Measurements from ENCODE around the gene DNAH9. TPM values are rescaled to one million over a fixed set of nuclear protein-coding genes. Genes with fewer than 3 reads are reported as not detected.

DNAH9 gene
- polyA plus RNA-seq, 2 of the 4 experiments (the other 2 are of a cell fraction): 0.03 to 0.04 TPM

- DNase-seq (ENCODE audit: low read depth in 1 of 2, low spot score in 1 of 2) (no peak), FAIRE-seq (no peak), ATAC-seq (no peak)
- POLR2A ChIA-PET: no interaction called here
- H3K4me1 ChIP-seq: no peaks in the 10 kb centered on the region
- CTCF ChIA-PET: interaction anchor here (1.2 to 1.3 kb wide), 2 partner anchors 14 to 18 kb away, joined by 3 to 4 read pairs; no protein-coding TSS in a partner anchor
- H3K9me3 ChIP-seq: no peaks in the 10 kb centered on the region
- no peak overlapping the region for H3K4me3 ChIP-seq
- 19% methylated on average over 3 of the region's 3 CpGs for WGBS (ENCODE audit: missing lambda C conversion rate)
- TF ChIP-seq JUN (IDR thresholded peaks at IDR 0.05) (no peak), SMC3 (IDR thresholded peaks at IDR 0.05) (no peak), CBX2 (IDR thresholded peaks at IDR 0.05; ENCODE audit: borderline replicate concordance, low read depth) (no peak), ZC3H11A (IDR thresholded peaks at IDR 0.05) (no peak), HOXB13 (CRISPR knock-in tag; IDR thresholded peaks at IDR 0.05; ENCODE audit: low read depth) (no peak), ZSCAN20 (CRISPR knock-in tag; IDR thresholded peaks at IDR 0.05) (no peak), EP300 (IDR thresholded peaks at IDR 0.05) (no peak), BHLHE40 (IDR thresholded peaks at IDR 0.05; ENCODE audit: low read depth, low read length) (no peak)
- TF ChIP-seq, protein P1, sequence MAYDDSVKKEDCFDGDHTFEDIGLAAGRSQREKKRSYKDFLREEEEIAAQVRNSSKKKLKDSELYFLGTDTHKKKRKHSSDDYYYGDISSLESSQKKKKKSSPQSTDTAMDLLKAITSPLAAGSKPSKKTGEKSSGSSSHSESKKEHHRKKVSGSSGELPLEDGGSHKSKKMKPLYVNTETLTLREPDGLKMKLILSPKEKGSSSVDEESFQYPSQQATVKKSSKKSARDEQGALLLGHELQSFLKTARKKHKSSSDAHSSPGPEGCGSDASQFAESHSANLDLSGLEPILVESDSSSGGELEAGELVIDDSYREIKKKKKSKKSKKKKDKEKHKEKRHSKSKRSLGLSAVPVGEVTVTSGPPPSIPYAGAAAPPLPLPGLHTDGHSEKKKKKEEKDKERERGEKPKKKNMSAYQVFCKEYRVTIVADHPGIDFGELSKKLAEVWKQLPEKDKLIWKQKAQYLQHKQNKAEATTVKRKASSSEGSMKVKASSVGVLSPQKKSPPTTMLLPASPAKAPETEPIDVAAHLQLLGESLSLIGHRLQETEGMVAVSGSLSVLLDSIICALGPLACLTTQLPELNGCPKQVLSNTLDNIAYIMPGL (CRISPR knock-in tag; IDR thresholded peaks at IDR 0.05; ENCODE audit: borderline replicate concordance): no peak
- no peak overlapping the region for H3K4me2 ChIP-seq
- no peak overlapping the region for H3K27ac ChIP-seq
Observed at GRCh38 chr17:11625878-11626277, 27.6 kb downstream of the DNAH9 start.

GRCh38 chr17:11627301-11627940, 29.2 kb downstream of the DNAH9 start:
- Histone ChIP-seq H3K4me1 (no peaks in the 10 kb centered on the region), H3K4me2 (no peak overlapping the region), H3K27ac (no peak overlapping the region), H3K4me3 (no peak overlapping the region), H3K9me3 (no peaks in the 10 kb centered on the region)
- ATAC-seq: no peak
- no peak for DNase-seq (ENCODE audit: low read depth in 1 of 2, low spot score in 1 of 2)
- TF ChIP-seq NFE2L2 (conservative IDR thresholded peaks at IDR 0.05; ENCODE audit: low read length) (no peak), FOXS1 (CRISPR knock-in tag; IDR thresholded peaks at IDR 0.05) (no peak), HOXB13 (CRISPR knock-in tag; IDR thresholded peaks at IDR 0.05; ENCODE audit: low read depth) (no peak), ZNF302 (CRISPR knock-in tag; IDR thresholded peaks at IDR 0.05) (no peak), KDM5A (IDR thresholded peaks at IDR 0.05) (no peak), MAFK (IDR thresholded peaks at IDR 0.05; ENCODE audit: partially characterized antibody) (no peak), JUNB (IDR thresholded peaks at IDR 0.05) (no peak), RFX5 (IDR thresholded peaks at IDR 0.05) (no peak)
- TF ChIP-seq, protein P2, sequence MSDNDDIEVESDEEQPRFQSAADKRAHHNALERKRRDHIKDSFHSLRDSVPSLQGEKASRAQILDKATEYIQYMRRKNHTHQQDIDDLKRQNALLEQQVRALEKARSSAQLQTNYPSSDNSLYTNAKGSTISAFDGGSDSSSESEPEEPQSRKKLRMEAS (IDR thresholded peaks at IDR 0.05): no peak
- CTCF ChIA-PET: interaction anchor here (0.6 to 2.1 kb wide), 4 partner anchors 15 to 330 kb away, joined by 3 to 6 read pairs (median 4); no protein-coding TSS in a partner anchor
- POLR2A ChIA-PET: no interaction called here
- 2% methylated on average over 7 of the region's 7 CpGs for WGBS (ENCODE audit: missing lambda C conversion rate)
- no peak for FAIRE-seq

DNA sequence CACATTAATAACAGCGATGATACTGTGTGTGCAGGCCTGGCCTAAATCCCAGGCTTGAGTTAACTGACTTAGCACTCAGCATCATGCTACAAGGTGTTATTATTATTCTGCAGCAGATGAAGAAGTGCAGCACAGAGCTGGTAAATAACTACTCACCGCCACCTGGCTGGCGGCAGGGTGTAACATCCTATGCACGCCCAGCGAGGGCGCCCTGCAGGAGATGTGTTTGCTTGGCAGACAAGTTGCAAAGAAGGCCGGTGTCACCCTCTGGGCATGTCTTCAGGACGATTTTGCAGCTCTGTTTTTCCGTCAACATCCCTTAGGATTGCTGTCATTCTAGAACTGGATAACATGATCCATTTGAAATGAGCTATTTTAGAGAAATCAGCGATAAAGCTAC, 30.1 kb downstream of the DNAH9 start:
- ChIA-PET CTCF (interaction anchor here (1.2 to 2.1 kb wide), 2 partner anchors 10 to 16 kb away, joined by 3 to 6 read pairs; no protein-coding TSS in a partner anchor), POLR2A (no interaction called here)
- WGBS (ENCODE audit: missing lambda C conversion rate): 22% methylated on average over 10 of the region's 10 CpGs
- peak in 1 of 2 experiments; percentile 51; a peak in 2 of 6 replicates for ATAC-seq
- Histone ChIP-seq H3K4me1 (no peaks in the 10 kb centered on the region), H3K27ac (no peak overlapping the region), H3K4me2 (no peak overlapping the region), H3K4me3 (no peak overlapping the region), H3K9me3 (no peaks in the 10 kb centered on the region)
- no peak for FAIRE-seq
- TF ChIP-seq MAZ (IDR thresholded peaks at IDR 0.05; ENCODE audit: borderline replicate concordance, low read depth, low read length): no peak
- TF ChIP-seq, protein P3, sequence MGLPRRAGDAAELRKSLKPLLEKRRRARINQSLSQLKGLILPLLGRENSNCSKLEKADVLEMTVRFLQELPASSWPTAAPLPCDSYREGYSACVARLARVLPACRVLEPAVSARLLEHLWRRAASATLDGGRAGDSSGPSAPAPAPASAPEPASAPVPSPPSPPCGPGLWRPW (IDR thresholded peaks at IDR 0.05): no peak
- no peak for TF ChIP-seq SMC3 (IDR thresholded peaks at IDR 0.05)
- TF ChIP-seq FOXS1 (CRISPR knock-in tag; IDR thresholded peaks at IDR 0.05): no peak
- TF ChIP-seq, protein P4, sequence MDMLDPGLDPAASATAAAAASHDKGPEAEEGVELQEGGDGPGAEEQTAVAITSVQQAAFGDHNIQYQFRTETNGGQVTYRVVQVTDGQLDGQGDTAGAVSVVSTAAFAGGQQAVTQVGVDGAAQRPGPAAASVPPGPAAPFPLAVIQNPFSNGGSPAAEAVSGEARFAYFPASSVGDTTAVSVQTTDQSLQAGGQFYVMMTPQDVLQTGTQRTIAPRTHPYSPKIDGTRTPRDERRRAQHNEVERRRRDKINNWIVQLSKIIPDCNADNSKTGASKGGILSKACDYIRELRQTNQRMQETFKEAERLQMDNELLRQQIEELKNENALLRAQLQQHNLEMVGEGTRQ (IDR thresholded peaks at IDR 0.05): no peak
- no peak for TF ChIP-seq BHLHE40 (IDR thresholded peaks at IDR 0.05; ENCODE audit: low read depth, low read length)
- no peak for TF ChIP-seq NFE2L2 (conservative IDR thresholded peaks at IDR 0.05; ENCODE audit: low read length)
- TF ChIP-seq HOXB5 (CRISPR knock-in tag; IDR thresholded peaks at IDR 0.05): no peak
- TF ChIP-seq, protein P1 (CRISPR knock-in tag; IDR thresholded peaks at IDR 0.05; ENCODE audit: borderline replicate concordance): no peak
- TF ChIP-seq TFCP2L1 (CRISPR knock-in tag; IDR thresholded peaks at IDR 0.05): no peak
- TF ChIP-seq EP300 (IDR thresholded peaks at IDR 0.05): no peak
- TF ChIP-seq CBX2 (IDR thresholded peaks at IDR 0.05; ENCODE audit: borderline replicate concordance, low read depth): no peak
- TF ChIP-seq CHD4 (IDR thresholded peaks at IDR 0.05; ENCODE audit: borderline replicate concordance): no peak
- no peak for TF ChIP-seq HOXA7 (CRISPR knock-in tag; IDR thresholded peaks at IDR 0.05)
- peak in 1 of 2 experiments; percentile 25 for DNase-seq (ENCODE audit: low read depth in 1 of 2, low spot score in 1 of 2)
